Measurements from ENCODE around the gene TBRG4.
A peak's percentile ranks its signal among the peaks of the same experiment; 100 is the strongest.

The TBRG4 gene

GRCh38 chr7:45053401-45053800, 58.1 kb downstream of the TBRG4 start:
- Mint-ChIP-seq H3K27ac (no peak overlapping the region), H3K36me3 (peaks cover 61% of the 10 kb centered on the region), H3K4me1 (peaks cover 61% of the 10 kb centered on the region), H3K27me3 (no peaks in the 10 kb centered on the region), H3K9me3 (no peaks in the 10 kb centered on the region), H3K4me3 (no peak overlapping the region)
- no peak for ATAC-seq

GRCh38 chr7:45052011-45052410, 59.5 kb downstream of the TBRG4 start:
- Mint-ChIP-seq H3K4me1 (peaks cover 54% of the 10 kb centered on the region), H3K27me3 (no peaks in the 10 kb centered on the region), H3K36me3 (peaks cover 56% of the 10 kb centered on the region), H3K9me3 (no peaks in the 10 kb centered on the region), H3K27ac (no peak overlapping the region), H3K4me3 (no peak overlapping the region)
- no peak for ATAC-seq

GRCh38 chr7:45050198-45050597, 61.3 kb downstream of the TBRG4 start:
- Mint-ChIP-seq H3K27me3 (no peaks in the 10 kb centered on the region), H3K36me3 (peaks cover 59% of the 10 kb centered on the region), H3K4me1 (peaks cover 43% of the 10 kb centered on the region), H3K4me3 (no peak overlapping the region), H3K9me3 (no peaks in the 10 kb centered on the region), H3K27ac (peak overlapping the region; percentile 58)
- no peak for ATAC-seq
